ENCODE data around the gene C10orf105.
A peak's percentile ranks its signal among the peaks of the same experiment; 100 is the strongest.

C10orf105 gene

GRCh38 chr10:71751515-71752224 is 32.1 kb upstream of the C10orf105 start:
- no peak for DNase-seq

- DNase-seq = no peak
Observed at GRCh38 chr10:71750986-71751385, 31.4 kb upstream of the C10orf105 start.

- DNase-seq = no peak
Observed at GRCh38 chr10:71750124-71750841, 30.7 kb upstream of the C10orf105 start.

DNA sequence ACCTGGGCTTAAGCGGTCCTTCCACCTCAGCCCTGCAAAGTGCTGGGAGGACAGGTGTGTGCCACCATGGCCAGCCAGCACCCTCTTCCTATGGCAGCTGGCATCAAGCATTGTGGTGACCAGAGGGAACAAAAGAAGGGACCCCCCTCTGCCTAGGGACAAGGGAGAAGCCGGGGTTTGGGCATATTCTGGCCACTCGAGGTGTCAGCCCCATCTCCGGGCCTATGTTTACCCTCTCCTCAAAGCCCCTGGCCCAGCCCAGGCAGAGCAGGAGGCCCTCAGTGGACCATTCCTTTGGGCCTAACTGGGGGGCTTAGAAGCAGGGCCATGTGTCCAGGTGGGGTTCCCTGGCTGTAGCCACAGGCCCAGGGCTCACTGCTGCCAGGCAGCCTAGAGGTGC is 29.8 kb upstream of the C10orf105 start:
- DNase-seq = no peak

- peak; percentile 87 for DNase-seq
Observed at GRCh38 chr10:71748671-71749191, 29.2 kb upstream of the C10orf105 start.

GRCh38 chr10:71747551-71748523 is 28.3 kb upstream of the C10orf105 start:
- no peak for DNase-seq

DNA sequence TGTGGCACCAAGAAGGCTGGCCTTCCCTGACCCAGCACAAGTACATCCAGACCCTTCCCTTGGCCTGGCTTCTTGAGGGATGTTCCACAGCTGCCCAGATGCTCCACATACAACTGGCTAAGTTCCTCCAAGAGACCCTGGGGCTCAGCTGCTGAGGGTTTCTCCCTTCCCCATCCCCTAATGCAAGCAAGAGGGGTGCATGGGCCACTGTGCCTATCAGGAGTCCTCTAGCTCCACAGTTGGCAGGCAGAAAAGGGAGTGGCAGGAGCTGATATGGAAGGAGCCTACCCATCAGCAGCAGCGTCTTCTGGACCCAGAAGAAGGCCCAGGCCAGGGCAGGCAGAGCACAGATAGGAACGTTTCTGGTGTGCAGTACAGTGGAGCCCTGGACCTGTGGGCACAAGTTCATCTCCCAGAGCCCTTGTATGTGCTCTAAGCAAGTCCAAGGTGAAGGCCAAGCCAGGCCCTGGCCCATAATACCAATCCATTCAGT is 27.5 kb upstream of the C10orf105 start:
- no peak for DNase-seq

DNA sequence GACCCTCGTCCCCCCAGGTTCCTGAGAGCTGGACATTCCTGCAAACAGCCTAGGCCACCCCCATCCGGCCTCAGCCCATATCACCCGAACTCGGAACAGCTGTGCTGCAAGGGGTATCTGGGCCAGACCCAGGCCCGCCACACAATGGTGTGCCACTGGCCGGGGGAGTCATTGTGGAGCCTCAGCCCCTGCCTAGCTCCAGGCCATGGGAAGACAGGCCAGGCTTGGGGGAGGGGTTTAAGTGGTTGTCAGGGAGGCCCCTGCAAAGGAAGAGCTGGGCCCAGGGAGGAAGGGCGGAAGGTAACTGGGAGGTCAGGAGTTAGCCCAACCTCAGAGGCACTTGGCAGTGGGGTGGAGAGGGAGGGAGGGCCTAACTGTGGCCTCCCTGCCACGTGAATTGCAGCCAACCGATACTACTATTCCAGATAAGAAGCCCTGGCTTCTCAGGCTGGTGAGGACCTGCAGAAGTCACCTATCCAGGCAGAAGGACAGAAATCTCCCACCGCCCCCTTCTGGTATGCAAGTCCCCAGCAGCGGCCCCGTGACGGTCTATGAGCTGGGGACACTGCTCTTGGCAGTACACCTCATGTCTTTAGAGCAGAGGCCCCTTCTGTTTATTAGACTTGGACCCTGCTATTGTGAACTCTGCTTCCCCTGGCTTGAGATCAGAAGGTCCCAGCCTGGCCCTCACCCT is 26.9 kb upstream of the C10orf105 start:
- no peak for DNase-seq

DNA sequence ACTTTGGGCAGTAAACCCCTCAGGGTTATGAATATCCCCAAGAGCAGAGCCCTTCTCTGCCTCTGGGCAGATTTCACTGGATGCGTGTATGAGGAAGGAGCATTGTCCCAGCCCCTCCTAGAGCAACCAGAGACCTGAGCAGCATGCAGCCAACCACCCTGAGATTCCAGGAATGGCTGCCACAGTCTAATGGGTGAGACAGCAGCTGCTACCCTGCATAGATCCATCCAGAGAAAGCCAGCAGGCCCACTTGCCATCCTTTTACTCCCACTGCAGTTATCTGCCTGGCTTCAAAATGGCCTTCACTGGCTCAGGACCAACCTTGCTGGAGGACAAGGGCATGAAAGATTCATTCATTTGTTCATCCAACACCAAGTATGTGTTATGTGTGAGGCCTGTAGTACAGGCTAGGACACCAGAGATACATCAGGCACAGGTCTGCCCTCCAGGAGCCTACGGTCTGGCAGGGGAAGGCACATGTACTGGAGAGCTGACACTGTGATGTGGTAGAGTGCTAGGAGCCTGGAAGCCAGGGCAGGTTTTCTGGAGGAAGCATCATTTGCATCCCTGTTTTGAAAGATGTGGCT is 26.2 kb upstream of the C10orf105 start:
- DNase-seq = no peak

GRCh38 chr10:71744897-71745663 is 25.5 kb upstream of the C10orf105 start:
- no peak for DNase-seq

DNA sequence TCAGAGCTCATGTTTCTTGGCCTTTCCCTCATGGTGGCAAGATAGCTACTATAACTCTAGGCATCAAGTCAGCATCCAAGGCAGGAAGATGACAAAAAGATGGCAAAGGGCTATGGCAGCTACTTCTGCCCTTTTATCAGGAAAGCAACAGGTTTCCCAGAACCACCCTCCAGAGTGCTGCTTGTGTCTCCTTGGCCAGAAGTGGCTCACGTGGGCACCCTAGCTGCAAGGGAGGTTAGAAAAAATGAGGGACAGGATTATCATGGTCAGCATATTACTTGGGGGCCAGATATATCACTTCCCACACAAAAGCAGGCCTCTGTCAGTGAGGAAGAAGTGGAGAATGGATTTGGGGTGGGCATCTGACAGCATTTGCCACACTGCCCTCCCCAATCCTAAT is 24.3 kb upstream of the C10orf105 start:
- no peak for DNase-seq

DNA sequence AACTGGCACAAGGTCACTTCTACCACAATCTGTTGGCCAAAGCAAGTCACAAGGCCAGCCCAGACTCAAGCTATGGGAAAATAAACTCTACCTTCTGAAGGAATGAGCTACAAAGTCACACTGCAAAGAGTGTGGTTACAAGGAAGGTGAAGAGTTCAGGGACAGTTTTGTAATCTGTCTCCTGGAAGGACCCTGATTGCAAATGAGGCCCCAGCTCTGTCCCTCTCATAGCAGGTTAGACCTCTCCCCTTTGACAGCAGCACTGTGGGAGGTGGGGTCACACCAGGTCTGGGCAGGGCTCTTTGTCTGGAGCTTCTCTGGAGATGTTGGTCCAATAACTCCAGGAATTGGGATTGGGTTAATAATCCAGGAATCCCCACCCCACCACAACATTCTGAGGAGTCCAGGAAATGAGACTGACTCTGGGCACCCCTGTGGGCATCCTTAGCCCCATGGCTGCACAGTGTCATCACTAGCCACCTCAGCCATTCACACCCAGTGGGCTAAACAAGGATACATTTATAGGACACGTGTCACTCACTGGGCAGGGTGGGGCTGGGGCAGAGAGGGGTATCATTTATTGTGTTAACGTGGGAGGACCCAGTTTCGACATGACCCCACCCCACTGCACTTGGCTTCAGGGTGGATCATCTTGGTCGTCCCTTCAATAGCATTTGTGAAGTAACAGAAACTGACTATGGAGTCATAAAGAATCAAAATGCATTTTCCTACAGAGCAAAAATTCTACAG is 23.7 kb upstream of the C10orf105 start:
- no peak for DNase-seq

GRCh38 chr10:71742301-71743088 is 22.9 kb upstream of the C10orf105 start:
- no peak for DNase-seq

DNA sequence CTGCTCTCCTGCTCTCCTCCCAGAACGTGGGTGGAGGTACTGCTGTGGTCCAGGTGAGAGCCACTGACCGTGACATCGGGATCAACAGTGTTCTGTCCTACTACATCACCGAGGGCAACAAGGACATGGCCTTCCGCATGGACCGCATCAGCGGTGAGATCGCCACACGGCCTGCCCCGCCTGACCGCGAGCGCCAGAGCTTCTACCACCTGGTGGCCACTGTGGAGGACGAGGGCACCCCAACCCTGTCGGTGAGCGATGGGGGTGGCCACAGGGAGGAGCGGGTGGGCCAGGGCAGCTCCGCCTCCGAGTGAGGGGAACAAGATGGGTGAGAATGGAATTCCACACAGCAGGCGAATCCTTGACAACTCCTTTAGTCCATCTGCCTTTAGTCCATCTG is 22.1 kb upstream of the C10orf105 start:
- no peak for DNase-seq

- no peak for DNase-seq
Observed at GRCh38 chr10:71741029-71741428, 21.5 kb upstream of the C10orf105 start.

GRCh38 chr10:71740069-71740653 is 20.6 kb upstream of the C10orf105 start:
- DNase-seq = no peak

- DNase-seq = no peak
Observed at GRCh38 chr10:71739358-71739900, 19.9 kb upstream of the C10orf105 start.

DNA sequence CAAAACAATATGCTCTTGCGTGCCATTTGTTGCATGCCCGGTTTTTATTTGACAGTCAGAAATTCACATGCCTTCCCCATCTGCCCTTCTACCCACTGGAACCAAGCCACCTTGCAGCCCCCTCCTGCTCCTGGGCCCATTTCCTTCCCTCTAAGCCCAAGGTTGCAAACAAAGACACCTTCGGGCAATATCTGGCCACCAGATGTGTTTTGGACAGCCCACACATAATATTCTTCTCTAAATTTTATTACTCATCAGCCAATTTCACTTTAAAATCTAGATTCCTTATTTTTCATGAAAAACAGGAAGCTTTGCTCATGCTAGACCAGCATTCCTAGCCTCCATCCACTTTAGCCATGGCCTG is 18.2 kb upstream of the C10orf105 start:
- DNase-seq = no peak
